NCI-H128 (cell line): ENCODE results near the gene SH3BP2.

ENCODE experiments used
- DNase-seq: peaks from one replicate; lab custom pipeline; 2025; ENCODE audit not compliant: unreplicated experiment; lab: John Stamatoyannopoulos, UW

The SH3BP2 gene

GRCh38 chr4:2802618-2803531 lies 10.0 kb downstream of the SH3BP2 start:
- DNase-seq = no peak

- no peak for DNase-seq
Measured at GRCh38 chr4:2803624-2804448, 11.0 kb downstream of the SH3BP2 start.

GRCh38 chr4:2804449-2804972 lies 11.6 kb downstream of the SH3BP2 start:
- no peak for DNase-seq

GRCh38 chr4:2804973-2805501 lies 12.2 kb downstream of the SH3BP2 start:
- DNase-seq = no peak

GRCh38 chr4:2805712-2806389 lies 13.0 kb downstream of the SH3BP2 start:
- DNase-seq = no peak

- no peak for DNase-seq
Measured at GRCh38 chr4:2806390-2807355, 13.8 kb downstream of the SH3BP2 start.

- DNase-seq = no peak
Measured at GRCh38 chr4:2807571-2807970, 14.7 kb downstream of the SH3BP2 start.

GRCh38 chr4:2808001-2808400 lies 15.1 kb downstream of the SH3BP2 start:
- DNase-seq = no peak

- no peak for DNase-seq
Measured at GRCh38 chr4:2809610-2810180, 16.8 kb downstream of the SH3BP2 start.

- no peak for DNase-seq
Measured at GRCh38 chr4:2810388-2810787, 17.5 kb downstream of the SH3BP2 start.

- DNase-seq = no peak
Measured at GRCh38 chr4:2811830-2812611, 19.1 kb downstream of the SH3BP2 start.

- DNase-seq = no peak
Measured at GRCh38 chr4:2812612-2813354, 19.9 kb downstream of the SH3BP2 start.

- DNase-seq = no peak
Measured at GRCh38 chr4:2813446-2814405, 20.8 kb downstream of the SH3BP2 start.

- no peak for DNase-seq
Measured at GRCh38 chr4:2814627-2815270, 21.9 kb downstream of the SH3BP2 start.

- DNase-seq = no peak
Measured at GRCh38 chr4:2816401-2816954, 23.6 kb downstream of the SH3BP2 start.

- no peak for DNase-seq
Measured at GRCh38 chr4:2817137-2817536, 24.3 kb downstream of the SH3BP2 start.
